Activated T-cell treated with anti-CD3 and anti-CD28 coated beads, Interleukin-2, amount 50 U/mL, for 24 hours (primary cell): ENCODE results near the gene PPM1H.

Experiments used
- DNase-seq: peaks from one replicate; pipeline ENCODE4 v3.0.0-alpha.2; 2020
- H3K27ac Mint-ChIP-seq: 2 replicates; pipeline ENCODE4 v1.8.0; 2020; ENCODE audit warnings: mild to moderate bottlenecking, mixed read lengths
- H3K27me3 Mint-ChIP-seq: 2 replicates; pipeline ENCODE4 v1.8.0; 2020; ENCODE audit warnings: mixed read lengths
- H3K36me3 Mint-ChIP-seq: 2 replicates; pipeline ENCODE4 v1.8.0; 2020; ENCODE audit warnings: low read depth, mixed read lengths
- H3K4me1 Mint-ChIP-seq: 2 replicates; pipeline ENCODE4 v1.8.0; 2020; ENCODE audit warnings: low read depth, mixed read lengths
- H3K4me3 Mint-ChIP-seq: 2 replicates; pipeline ENCODE4 v1.8.0; 2020; ENCODE audit warnings: mild to moderate bottlenecking, moderate library complexity, mixed read lengths
- H3K9me3 Mint-ChIP-seq: 2 replicates; pipeline ENCODE4 v1.8.0; 2020; ENCODE audit warnings: mixed read lengths

The PPM1H gene

GRCh38 chr12:62783881-62784280 lies 151.1 kb downstream of the PPM1H start:
- Mint-ChIP-seq H3K4me3 (no peak overlapping the region), H3K36me3 (no peaks in the 10 kb centered on the region), H3K4me1 (peaks cover 13% of the 10 kb centered on the region), H3K9me3 (no peaks in the 10 kb centered on the region), H3K27ac (no peak overlapping the region), H3K27me3 (peaks cover 3% of the 10 kb centered on the region)
- DNase-seq, result no peak

GRCh38 chr12:62781136-62781880 lies 153.6 kb downstream of the PPM1H start:
- Mint-ChIP-seq H3K9me3 (no peaks in the 10 kb centered on the region), H3K36me3 (no peaks in the 10 kb centered on the region), H3K27me3 (peaks cover 3% of the 10 kb centered on the region), H3K27ac (no peak overlapping the region), H3K4me3 (no peak overlapping the region), H3K4me1 (peaks cover 11% of the 10 kb centered on the region)
- no peak for DNase-seq

GRCh38 chr12:62779488-62779887 lies 155.5 kb downstream of the PPM1H start:
- H3K36me3 Mint-ChIP-seq, result no peaks in the 10 kb centered on the region
- H3K4me1 Mint-ChIP-seq, result peaks cover 3% of the 10 kb centered on the region
- DNase-seq, result no peak
- H3K27me3 Mint-ChIP-seq, result peaks cover 3% of the 10 kb centered on the region
- no peak overlapping the region for H3K27ac Mint-ChIP-seq
- H3K4me3 Mint-ChIP-seq, result no peak overlapping the region
- H3K9me3 Mint-ChIP-seq, result no peaks in the 10 kb centered on the region

DNA sequence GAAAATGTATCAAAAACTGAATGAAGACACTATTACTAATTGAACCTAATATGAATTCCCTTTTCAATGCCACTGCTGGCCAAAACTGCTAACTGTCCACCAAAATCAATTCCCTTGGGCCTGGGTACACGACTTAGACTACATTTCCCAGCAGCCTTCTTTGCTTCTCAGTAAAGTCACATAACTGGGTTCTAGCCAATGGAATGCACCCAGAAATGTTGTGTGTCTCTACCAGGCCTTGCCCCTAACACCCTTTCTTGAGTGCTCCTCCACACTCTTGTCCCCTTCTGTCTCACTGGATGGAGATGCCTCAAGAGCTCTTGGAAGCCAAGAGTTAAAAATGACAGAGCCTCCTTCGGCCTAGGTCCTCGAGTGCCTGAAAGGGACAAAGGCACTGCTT lies 156.8 kb downstream of the PPM1H start:
- no peaks in the 10 kb centered on the region for H3K27me3 Mint-ChIP-seq
- DNase-seq, result no peak
- no peaks in the 10 kb centered on the region for H3K9me3 Mint-ChIP-seq
- H3K27ac Mint-ChIP-seq, result no peak overlapping the region
- H3K36me3 Mint-ChIP-seq, result no peaks in the 10 kb centered on the region
- H3K4me3 Mint-ChIP-seq, result no peak overlapping the region
- H3K4me1 Mint-ChIP-seq, result no peaks in the 10 kb centered on the region

- H3K27me3 Mint-ChIP-seq, result no peaks in the 10 kb centered on the region
- H3K36me3 Mint-ChIP-seq, result no peaks in the 10 kb centered on the region
- H3K4me1 Mint-ChIP-seq, result no peaks in the 10 kb centered on the region
- H3K4me3 Mint-ChIP-seq, result no peak overlapping the region
- DNase-seq, result no peak
- no peak overlapping the region for H3K27ac Mint-ChIP-seq
- no peaks in the 10 kb centered on the region for H3K9me3 Mint-ChIP-seq
Measured at GRCh38 chr12:62776997-62777396, 158.0 kb downstream of the PPM1H start.

DNA sequence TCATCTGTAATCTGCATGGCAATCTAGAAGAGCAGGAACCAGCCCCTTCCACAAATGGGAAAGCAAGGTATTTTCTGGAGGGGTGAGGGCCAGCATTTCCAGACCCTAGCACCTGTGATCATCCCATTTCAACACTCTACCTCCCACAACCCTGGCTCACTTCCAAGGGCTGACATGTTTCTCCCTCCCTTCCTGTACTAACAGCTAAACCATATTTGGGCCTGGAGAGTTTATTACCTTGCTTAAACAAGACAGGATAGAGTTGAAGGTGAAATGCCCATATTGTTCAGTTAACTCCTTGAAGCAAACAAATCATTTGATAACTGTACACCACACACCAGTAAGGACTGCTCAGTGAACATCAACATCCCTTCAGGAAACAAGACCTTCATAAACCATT lies 158.4 kb downstream of the PPM1H start:
- Mint-ChIP-seq H3K9me3 (no peaks in the 10 kb centered on the region), H3K4me3 (no peak overlapping the region), H3K36me3 (no peaks in the 10 kb centered on the region), H3K27me3 (no peaks in the 10 kb centered on the region), H3K4me1 (no peaks in the 10 kb centered on the region), H3K27ac (no peak overlapping the region)
- DNase-seq, result no peak

GRCh38 chr12:62774794-62775193 lies 160.2 kb downstream of the PPM1H start:
- no peaks in the 10 kb centered on the region for H3K9me3 Mint-ChIP-seq
- no peak for DNase-seq
- no peaks in the 10 kb centered on the region for H3K4me1 Mint-ChIP-seq
- no peak overlapping the region for H3K4me3 Mint-ChIP-seq
- H3K27me3 Mint-ChIP-seq, result no peaks in the 10 kb centered on the region
- H3K36me3 Mint-ChIP-seq, result no peaks in the 10 kb centered on the region
- no peak overlapping the region for H3K27ac Mint-ChIP-seq

DNA sequence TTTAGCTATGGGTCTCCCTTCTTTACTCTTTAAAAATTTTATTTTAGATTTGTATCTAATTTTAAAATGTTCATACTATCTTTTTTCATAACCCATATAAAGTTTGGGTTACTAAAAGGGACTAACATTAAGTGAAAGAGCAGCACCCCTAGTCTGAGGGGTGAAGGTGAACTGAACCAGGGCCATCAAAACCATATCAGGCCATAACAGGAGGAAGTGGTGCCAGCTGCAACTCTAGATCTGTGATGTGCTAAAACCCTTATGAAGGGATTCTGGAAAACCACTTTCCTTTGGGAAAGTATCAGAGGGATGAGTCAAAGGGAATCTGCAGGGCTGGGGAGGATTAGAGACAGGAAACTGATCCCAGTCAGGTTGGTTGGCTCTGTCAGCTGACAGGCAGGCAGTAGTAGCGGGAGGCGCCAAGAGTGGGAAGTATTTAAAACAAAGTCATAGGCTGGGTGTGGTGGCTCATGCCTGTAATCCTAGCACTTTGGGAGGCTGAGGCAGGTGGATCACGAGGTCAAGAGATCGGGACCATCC lies 162.5 kb downstream of the PPM1H start:
- no peak overlapping the region for H3K4me3 Mint-ChIP-seq
- no peak overlapping the region for H3K27ac Mint-ChIP-seq
- no peak for DNase-seq
- H3K4me1 Mint-ChIP-seq, result peaks cover 6% of the 10 kb centered on the region
- H3K27me3 Mint-ChIP-seq, result no peaks in the 10 kb centered on the region
- no peaks in the 10 kb centered on the region for H3K9me3 Mint-ChIP-seq
- no peaks in the 10 kb centered on the region for H3K36me3 Mint-ChIP-seq

DNA sequence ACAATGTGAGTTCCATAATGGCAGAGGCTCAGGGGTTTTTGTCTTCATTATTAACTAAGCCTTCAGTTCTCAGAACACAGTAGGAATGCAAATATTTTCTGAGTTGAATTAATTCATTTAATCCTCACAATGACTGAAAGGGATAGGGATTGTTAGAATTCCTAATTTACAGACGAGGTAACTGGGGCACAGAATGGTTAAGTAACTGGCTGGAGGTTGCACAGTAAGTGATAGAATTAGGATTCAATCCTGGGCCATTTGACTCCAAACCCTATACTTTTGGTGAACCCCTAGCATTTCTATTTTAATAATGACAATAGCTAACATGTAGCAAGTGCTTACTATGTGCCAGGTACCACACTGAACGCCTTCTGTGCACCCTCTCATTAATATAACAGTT lies 163.1 kb downstream of the PPM1H start:
- peaks cover 6% of the 10 kb centered on the region for H3K4me1 Mint-ChIP-seq
- H3K4me3 Mint-ChIP-seq, result no peak overlapping the region
- H3K36me3 Mint-ChIP-seq, result no peaks in the 10 kb centered on the region
- H3K27me3 Mint-ChIP-seq, result no peaks in the 10 kb centered on the region
- no peak for DNase-seq
- H3K27ac Mint-ChIP-seq, result no peak overlapping the region
- H3K9me3 Mint-ChIP-seq, result no peaks in the 10 kb centered on the region

DNA sequence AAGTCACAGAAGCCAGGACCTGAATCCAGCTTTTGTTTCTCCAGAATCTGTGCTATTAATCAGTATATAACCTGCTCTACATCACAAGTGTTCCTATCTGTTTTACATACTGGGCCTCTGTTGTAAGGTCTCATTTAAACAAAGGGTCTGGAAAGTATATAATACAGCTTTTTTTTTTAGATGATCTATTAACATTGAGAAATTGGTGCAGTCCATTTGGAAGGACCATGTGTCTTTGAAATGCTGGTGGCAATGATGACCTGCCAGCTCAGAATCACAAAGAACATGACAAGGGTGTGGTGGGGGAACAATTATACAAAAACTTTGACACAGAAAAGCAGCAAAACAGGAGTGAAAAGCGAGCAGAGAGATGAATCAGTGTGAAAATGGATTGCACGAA lies 164.6 kb downstream of the PPM1H start:
- H3K9me3 Mint-ChIP-seq, result no peaks in the 10 kb centered on the region
- H3K4me1 Mint-ChIP-seq, result peaks cover 6% of the 10 kb centered on the region
- no peak for DNase-seq
- no peaks in the 10 kb centered on the region for H3K27me3 Mint-ChIP-seq
- no peaks in the 10 kb centered on the region for H3K36me3 Mint-ChIP-seq
- H3K27ac Mint-ChIP-seq, result no peak overlapping the region
- no peak overlapping the region for H3K4me3 Mint-ChIP-seq

GRCh38 chr12:62769076-62769619 lies 165.8 kb downstream of the PPM1H start:
- H3K27me3 Mint-ChIP-seq, result no peaks in the 10 kb centered on the region
- peaks cover 6% of the 10 kb centered on the region for H3K4me1 Mint-ChIP-seq
- H3K9me3 Mint-ChIP-seq, result no peaks in the 10 kb centered on the region
- H3K27ac Mint-ChIP-seq, result no peak overlapping the region
- H3K4me3 Mint-ChIP-seq, result no peak overlapping the region
- H3K36me3 Mint-ChIP-seq, result no peaks in the 10 kb centered on the region
- DNase-seq, result no peak

DNA sequence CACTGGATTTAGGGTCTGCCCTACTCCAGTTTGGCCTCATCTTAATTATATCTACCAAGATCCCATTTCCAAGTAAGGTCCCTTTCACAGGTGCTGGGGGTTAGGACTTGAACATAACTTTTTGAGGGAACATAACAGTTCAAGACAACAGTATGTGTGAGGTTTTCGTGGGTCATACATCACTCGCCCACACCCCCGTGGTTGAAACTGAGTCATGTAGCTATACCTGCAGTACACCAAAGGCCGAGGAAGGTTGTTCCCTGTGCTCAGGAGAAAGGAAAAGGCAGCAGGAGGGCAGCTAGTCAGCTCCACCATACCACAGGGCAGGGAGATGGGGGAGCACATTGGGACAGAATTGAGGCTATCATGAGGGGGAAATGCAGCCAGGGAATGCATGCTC lies 167.0 kb downstream of the PPM1H start:
- H3K27me3 Mint-ChIP-seq, result no peaks in the 10 kb centered on the region
- H3K36me3 Mint-ChIP-seq, result no peaks in the 10 kb centered on the region
- H3K27ac Mint-ChIP-seq, result no peak overlapping the region
- H3K4me3 Mint-ChIP-seq, result no peak overlapping the region
- no peaks in the 10 kb centered on the region for H3K9me3 Mint-ChIP-seq
- peaks cover 6% of the 10 kb centered on the region for H3K4me1 Mint-ChIP-seq
- DNase-seq, result no peak

DNA sequence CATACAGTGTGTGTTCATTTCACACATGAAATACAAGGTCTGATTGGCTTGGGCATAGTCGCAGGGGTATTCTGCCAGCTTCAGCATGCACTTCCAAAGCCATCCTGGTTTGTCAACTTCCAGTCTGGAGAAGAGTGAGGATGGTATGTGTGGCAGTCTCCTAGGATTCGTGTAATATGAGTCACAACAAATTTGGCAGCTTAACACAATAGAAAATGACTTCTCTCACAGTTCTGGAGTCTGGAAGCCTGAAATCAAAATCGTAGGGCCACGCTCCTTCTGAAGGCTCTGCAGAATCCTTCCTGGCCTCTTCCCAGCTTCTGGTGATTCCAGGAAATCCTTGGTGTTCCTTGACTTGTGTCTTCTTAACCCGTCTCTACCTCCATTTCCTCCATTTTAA lies 167.5 kb downstream of the PPM1H start:
- H3K36me3 Mint-ChIP-seq, result no peaks in the 10 kb centered on the region
- no peak overlapping the region for H3K27ac Mint-ChIP-seq
- H3K9me3 Mint-ChIP-seq, result no peaks in the 10 kb centered on the region
- H3K4me3 Mint-ChIP-seq, result no peak overlapping the region
- H3K27me3 Mint-ChIP-seq, result no peaks in the 10 kb centered on the region
- DNase-seq, result no peak
- H3K4me1 Mint-ChIP-seq, result peaks cover 6% of the 10 kb centered on the region

DNA sequence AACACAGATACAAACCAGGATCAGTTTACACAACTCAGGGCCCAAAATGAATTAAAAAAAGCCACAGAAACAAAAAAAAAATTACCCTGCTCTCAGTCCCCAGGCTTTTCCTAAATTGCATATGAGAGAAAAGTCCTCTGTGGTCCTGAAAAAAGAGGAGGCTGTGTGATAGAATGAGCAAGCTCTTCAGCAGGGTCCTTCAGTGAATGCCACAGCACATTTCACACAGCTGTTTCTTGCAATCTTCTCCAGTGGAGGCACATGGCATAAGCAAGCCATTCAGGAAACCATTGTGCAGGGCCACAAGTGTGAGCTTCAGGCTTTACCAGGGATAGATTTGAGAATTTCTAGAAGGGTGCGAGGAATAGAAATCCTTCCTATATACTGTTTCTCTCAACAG lies 168.5 kb downstream of the PPM1H start:
- Mint-ChIP-seq H3K27ac (no peak overlapping the region), H3K4me3 (no peak overlapping the region), H3K9me3 (no peaks in the 10 kb centered on the region), H3K4me1 (peaks cover 6% of the 10 kb centered on the region), H3K36me3 (no peaks in the 10 kb centered on the region), H3K27me3 (no peaks in the 10 kb centered on the region)
- no peak for DNase-seq

DNA sequence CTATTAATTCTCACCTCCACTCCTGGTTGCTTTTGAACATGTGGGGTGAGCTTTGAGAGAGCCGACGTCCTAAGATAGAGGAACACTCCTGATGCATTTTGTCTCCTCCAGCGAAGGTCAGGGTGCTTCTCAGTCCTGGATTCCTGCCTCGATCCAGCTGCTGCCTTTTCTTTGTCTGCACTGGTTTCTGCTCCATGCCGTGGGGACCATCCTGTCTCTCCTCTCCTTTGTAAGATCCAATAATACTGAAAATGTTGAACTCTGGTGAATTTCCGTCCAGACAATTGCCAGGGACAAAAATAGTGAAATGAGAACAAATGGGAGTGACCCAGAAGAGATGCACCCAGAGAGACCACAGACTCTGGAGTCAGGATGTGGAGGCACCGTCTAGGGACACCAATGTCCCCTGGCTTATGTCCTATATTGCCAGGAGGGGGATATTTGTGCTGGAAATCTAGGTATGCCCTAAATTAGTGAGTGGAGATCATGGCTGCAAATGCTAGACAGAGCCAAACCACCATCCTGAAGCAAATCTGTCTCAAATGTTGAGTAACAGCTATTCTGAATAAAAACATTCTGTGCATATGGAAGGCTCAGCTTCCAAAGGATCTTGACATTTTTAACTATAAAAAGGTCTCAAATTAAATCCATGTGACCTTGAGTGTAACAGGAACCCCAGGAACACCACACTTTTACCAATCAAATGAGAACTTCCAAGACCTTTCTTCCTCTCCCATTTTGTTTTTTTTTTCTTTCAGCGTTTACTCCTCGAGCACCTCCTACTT lies 170.9 kb downstream of the PPM1H start:
- peaks cover 3% of the 10 kb centered on the region for H3K27me3 Mint-ChIP-seq
- H3K4me3 Mint-ChIP-seq, result no peak overlapping the region
- DNase-seq, result no peak
- H3K4me1 Mint-ChIP-seq, result peaks cover 12% of the 10 kb centered on the region
- no peaks in the 10 kb centered on the region for H3K36me3 Mint-ChIP-seq
- no peak overlapping the region for H3K27ac Mint-ChIP-seq
- H3K9me3 Mint-ChIP-seq, result no peaks in the 10 kb centered on the region
